BE2C (cell line): Measurements from ENCODE around the gene NELL2.

Source experiments
- DNase-seq: peaks from one replicate; pipeline ENCODE4 v3.0.0-alpha.2; 2020
- H3K27me3 ChIP-seq: fragments of 250-450 bp; sonication (Bioruptor Pico); 2 replicates; pipeline ENCODE4 v1.5.1; 2020; ENCODE audit warnings: mild to moderate bottlenecking
- H3K36me3 ChIP-seq: fragments of 250-450 bp; sonication (Bioruptor Pico); 2 replicates; pipeline ENCODE4 v1.5.1; 2020; ENCODE audit warnings: mild to moderate bottlenecking
- H3K4me1 ChIP-seq: fragments of 250-450 bp; sonication (Bioruptor Pico); 2 replicates; pipeline ENCODE4 v1.5.1; 2020
- H3K4me3 ChIP-seq: 2 replicates; pipeline ENCODE4 v1.5.1; 2011; ENCODE audit warnings: low read depth, low read length
- H3K9me3 ChIP-seq: fragments of 250-450 bp; sonication (Bioruptor Pico); 2 replicates; pipeline ENCODE4 v1.5.1; 2020
- CTCF ChIP-seq: IDR thresholded peaks from 2 replicates; pipeline ENCODE4 v1.5.1; 2012; ENCODE audit warnings: mild to moderate bottlenecking, low read depth, low read length

Gene NELL2

GRCh38 chr12:44537354-44537753 is 338.8 kb downstream of the NELL2 start:
- no peak overlapping the region for H3K4me3 ChIP-seq
- no peaks in the 10 kb centered on the region for H3K27me3 ChIP-seq
- TF ChIP-seq CTCF = no peak
- no peaks in the 10 kb centered on the region for H3K9me3 ChIP-seq
- no peak for DNase-seq
- no peaks in the 10 kb centered on the region for H3K36me3 ChIP-seq
- H3K4me1 ChIP-seq = no peaks in the 10 kb centered on the region

- DNase-seq = no peak
- H3K27me3 ChIP-seq = no peaks in the 10 kb centered on the region
- H3K9me3 ChIP-seq = no peaks in the 10 kb centered on the region
- H3K4me1 ChIP-seq = no peaks in the 10 kb centered on the region
- H3K4me3 ChIP-seq = no peak overlapping the region
- H3K36me3 ChIP-seq = no peaks in the 10 kb centered on the region
- TF ChIP-seq CTCF = no peak
Observed at GRCh38 chr12:44532940-44533339, 343.2 kb downstream of the NELL2 start.

- no peaks in the 10 kb centered on the region for H3K36me3 ChIP-seq
- no peak for DNase-seq
- no peaks in the 10 kb centered on the region for H3K9me3 ChIP-seq
- no peak overlapping the region for H3K4me3 ChIP-seq
- TF ChIP-seq CTCF = no peak
- H3K4me1 ChIP-seq = no peaks in the 10 kb centered on the region
- no peaks in the 10 kb centered on the region for H3K27me3 ChIP-seq
Observed at GRCh38 chr12:44531320-44531971, 344.7 kb downstream of the NELL2 start.

GRCh38 chr12:44526655-44527182 is 349.4 kb downstream of the NELL2 start:
- no peaks in the 10 kb centered on the region for H3K27me3 ChIP-seq
- no peak for DNase-seq
- no peaks in the 10 kb centered on the region for H3K9me3 ChIP-seq
- no peaks in the 10 kb centered on the region for H3K36me3 ChIP-seq
- H3K4me1 ChIP-seq = no peaks in the 10 kb centered on the region
- no peak overlapping the region for H3K4me3 ChIP-seq
- TF ChIP-seq CTCF = no peak

GRCh38 chr12:44525806-44526654 is 350.1 kb downstream of the NELL2 start:
- Histone ChIP-seq H3K9me3 (no peaks in the 10 kb centered on the region), H3K27me3 (no peaks in the 10 kb centered on the region), H3K4me1 (no peaks in the 10 kb centered on the region), H3K36me3 (no peaks in the 10 kb centered on the region), H3K4me3 (no peak overlapping the region)
- DNase-seq = no peak
- TF ChIP-seq CTCF = no peak

- TF ChIP-seq CTCF = no peak
- Histone ChIP-seq H3K9me3 (no peaks in the 10 kb centered on the region), H3K4me3 (no peak overlapping the region), H3K36me3 (no peaks in the 10 kb centered on the region), H3K4me1 (no peaks in the 10 kb centered on the region), H3K27me3 (no peaks in the 10 kb centered on the region)
- DNase-seq = no peak
Observed at GRCh38 chr12:44523828-44524227, 352.3 kb downstream of the NELL2 start.
